Lung (tissue), 12 donors: ENCODE results near the gene NLRP9. TPM values are rescaled to one million over a fixed set of nuclear protein-coding genes. Genes with fewer than 3 reads are reported as not detected.

Source experiments
- ATAC-seq: fragments of 200-7000 bp; cut with Tn5 transposase; one replicate; pipeline ENCODE4 v1.9.1; 2020; ENCODE audit warnings: moderate number of reproducible peaks; ENCODE audit not compliant: insufficient read depth, low FRiP score
- DNase-seq, 3 donors: peaks; one replicate each; pipeline ENCODE4 v3.0.0-alpha.2; 2013 to 2017
- H3K27ac ChIP-seq, 2 donors: one replicate each; pipeline ENCODE4 v1.5.1; 2013; ENCODE audit warnings: mild to moderate bottlenecking in 2 of 2, moderate library complexity in 2 of 2, control low read depth in 1 of 2, inconsistent platforms in 1 of 2, low read depth in 1 of 2, low read length in 1 of 2
- H3K27me3 ChIP-seq, 3 donors: one replicate each; pipeline ENCODE4 v1.5.1; 2013; ENCODE audit warnings: low read length in 2 of 3; ENCODE audit not compliant: control insufficient read depth in 3 of 3, insufficient read depth in 3 of 3
- H3K36me3 ChIP-seq, 4 donors: one replicate each; pipeline ENCODE4 v1.5.1; 2013; ENCODE audit warnings: low read length in 4 of 4, mild to moderate bottlenecking in 1 of 4, moderate library complexity in 1 of 4; ENCODE audit not compliant: control insufficient read depth in 4 of 4, insufficient read depth in 4 of 4
- H3K4me1 ChIP-seq, 5 donors: one replicate each; pipeline ENCODE4 v1.5.1; 2013; ENCODE audit warnings: low read length in 5 of 5, mild to moderate bottlenecking in 2 of 5, moderate library complexity in 1 of 5; ENCODE audit not compliant: control insufficient read depth in 5 of 5, insufficient read depth in 5 of 5
- H3K4me3 ChIP-seq: one replicate; pipeline ENCODE4 v1.5.1; 2013; ENCODE audit warnings: mild to moderate bottlenecking, control low read depth, moderate library complexity
- H3K9ac ChIP-seq, 2 donors: one replicate each; pipeline ENCODE4 v1.5.1; 2013; ENCODE audit warnings: low read length in 2 of 2, control low read depth in 1 of 2; ENCODE audit not compliant: insufficient read depth in 1 of 2
- H3K9me3 ChIP-seq, 4 donors: one replicate each; pipeline ENCODE4 v1.5.1; 2013; ENCODE audit warnings: low read length in 3 of 4, mild to moderate bottlenecking in 1 of 4, moderate library complexity in 1 of 4; ENCODE audit not compliant: control insufficient read depth in 4 of 4, insufficient read depth in 3 of 4
- WGBS, 2 donors: extraction: QIAGEN DNeasy Blood & Tissue Kit; methylation state at CpG; one replicate each; pipeline ENCODE4 v1.1.7; 2013; 5-methylcytosine and 5-hydroxymethylcytosine counted together
- polyA plus RNA-seq, 2 donors: library from polyadenylated mRNA; stranded (reverse); fragments of 200-250 nt; gene quantifications; one replicate each; pipeline ENCODE4 v1.2.1, GENCODE V29; 2013
- total RNA-seq, 2 donors: library from RNA; depleted of rRNA in 1 of 2; stranded (reverse); fragments of >200 nt in 1 of 2; gene quantifications; one replicate each; pipeline ENCODE4 v1.2.1, GENCODE V29; 2014 to 2021
- TF ChIP-seq, protein P1 (sequence below): IDR thresholded peaks from 2 replicates; pipeline ENCODE4 v1.5.1; 2012; ENCODE audit warnings: mild to moderate bottlenecking; ENCODE audit errors: control extremely low read depth, extremely low read depth
- donor health status: control.
- donor health status: control.
- donor health status: Bipolar disorder and iron deficiency.
- donor health status: healthy.
- donor health status: DM: yes; HTN: yes; CAD: no.

The NLRP9 gene
- total and polyA plus RNA-seq, 4 donors, result not detected

DNA sequence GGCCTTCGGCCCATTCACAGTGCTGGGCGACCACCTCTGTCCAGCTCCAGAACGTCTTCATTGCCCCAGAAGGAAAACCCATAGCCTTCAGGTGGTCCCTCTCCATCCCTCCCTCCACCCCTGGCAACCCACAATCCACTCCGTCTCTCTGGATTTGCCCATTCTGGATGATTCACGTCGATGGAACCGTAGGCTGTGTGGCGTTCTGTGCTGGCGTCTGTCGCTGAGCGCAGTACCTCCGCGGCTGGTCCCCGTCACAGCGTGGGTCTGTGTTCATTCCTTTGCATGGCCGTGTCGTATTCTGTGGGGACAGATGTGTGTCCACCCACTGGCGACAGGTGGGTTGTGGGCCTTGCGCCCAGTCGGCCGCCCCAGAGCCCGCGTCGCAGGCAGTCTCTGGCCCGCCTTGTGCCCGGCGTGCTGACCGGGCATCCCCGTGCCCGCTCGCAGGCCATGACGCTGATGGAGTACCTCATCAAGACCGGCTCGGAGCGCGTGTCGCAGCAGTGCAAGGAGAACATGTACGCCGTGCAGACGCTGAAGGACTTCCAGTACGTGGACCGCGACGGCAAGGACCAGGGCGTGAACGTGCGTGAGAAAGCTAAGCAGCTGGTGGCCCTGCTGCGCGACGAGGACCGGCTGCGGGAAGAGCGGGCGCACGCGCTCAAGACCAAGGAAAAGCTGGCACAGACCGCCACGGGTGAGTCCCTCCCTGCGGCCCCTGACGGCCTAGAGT, 53.1 kb downstream of the NLRP9 start:
- Histone ChIP-seq H3K9ac (no peak overlapping the region), H3K27ac (no peak overlapping the region), H3K27me3 (no peaks in the 10 kb centered on the region), H3K4me3 (no peak overlapping the region), H3K4me1 (peaks cover 0 to 8% (median 0%) of the 10 kb centered on the region in 5 donors), H3K9me3 (no peaks in the 10 kb centered on the region), H3K36me3 (peaks cover 3 to 66% (median 32%) of the 10 kb centered on the region in 4 donors)
- WGBS, 2 donors, result 97% methylated on average over 60 of the region's 60 CpGs
- TF ChIP-seq, protein P1, sequence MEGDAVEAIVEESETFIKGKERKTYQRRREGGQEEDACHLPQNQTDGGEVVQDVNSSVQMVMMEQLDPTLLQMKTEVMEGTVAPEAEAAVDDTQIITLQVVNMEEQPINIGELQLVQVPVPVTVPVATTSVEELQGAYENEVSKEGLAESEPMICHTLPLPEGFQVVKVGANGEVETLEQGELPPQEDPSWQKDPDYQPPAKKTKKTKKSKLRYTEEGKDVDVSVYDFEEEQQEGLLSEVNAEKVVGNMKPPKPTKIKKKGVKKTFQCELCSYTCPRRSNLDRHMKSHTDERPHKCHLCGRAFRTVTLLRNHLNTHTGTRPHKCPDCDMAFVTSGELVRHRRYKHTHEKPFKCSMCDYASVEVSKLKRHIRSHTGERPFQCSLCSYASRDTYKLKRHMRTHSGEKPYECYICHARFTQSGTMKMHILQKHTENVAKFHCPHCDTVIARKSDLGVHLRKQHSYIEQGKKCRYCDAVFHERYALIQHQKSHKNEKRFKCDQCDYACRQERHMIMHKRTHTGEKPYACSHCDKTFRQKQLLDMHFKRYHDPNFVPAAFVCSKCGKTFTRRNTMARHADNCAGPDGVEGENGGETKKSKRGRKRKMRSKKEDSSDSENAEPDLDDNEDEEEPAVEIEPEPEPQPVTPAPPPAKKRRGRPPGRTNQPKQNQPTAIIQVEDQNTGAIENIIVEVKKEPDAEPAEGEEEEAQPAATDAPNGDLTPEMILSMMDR, result no peak
- ATAC-seq (no peak), DNase-seq (no peak)

DNA sequence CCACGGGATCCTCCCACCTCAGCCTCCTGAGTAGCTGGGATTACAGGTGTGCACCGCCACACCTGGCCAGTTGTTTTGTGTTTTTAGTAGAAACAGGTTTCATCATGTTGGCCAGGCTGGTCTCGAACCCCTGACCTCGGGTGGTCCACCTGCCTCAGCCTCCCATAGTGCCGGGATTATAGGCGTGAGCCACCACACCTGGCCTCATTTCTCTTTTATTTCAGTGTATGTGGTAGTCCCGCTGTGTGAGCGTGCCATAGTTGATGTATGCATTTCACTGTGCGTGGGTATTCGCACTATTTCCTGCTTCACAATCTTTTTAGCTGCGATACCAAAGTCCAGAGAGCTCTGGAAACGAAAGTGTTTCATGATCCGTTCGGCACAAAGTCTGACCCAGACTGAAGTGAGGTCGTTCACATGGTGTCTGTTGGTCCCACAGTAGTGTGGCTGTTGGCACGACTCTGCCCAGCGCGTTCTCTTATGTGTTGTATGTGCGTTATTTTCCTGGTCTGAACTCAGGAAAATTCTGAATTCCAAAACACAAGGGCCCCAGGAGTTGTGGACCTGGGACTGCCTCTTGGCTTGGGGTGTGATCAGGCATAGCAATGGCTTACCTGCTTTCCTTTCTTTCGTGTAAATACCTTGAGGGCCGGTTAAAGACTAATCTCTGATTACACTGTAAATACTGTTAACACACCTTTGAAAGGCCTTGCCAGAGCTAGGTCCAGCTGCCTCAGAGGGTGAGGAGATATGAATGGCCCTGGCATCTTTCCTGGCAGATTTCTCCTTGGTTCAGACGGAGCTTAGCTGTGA, 54.5 kb downstream of the NLRP9 start:
- 72 to 93% methylated on average over 22 of the region's 22 CpGs for WGBS, 2 donors
- Histone ChIP-seq H3K9ac (peak overlapping the region; percentile 3 to 8), H3K27me3 (no peaks in the 10 kb centered on the region), H3K9me3 (no peaks in the 10 kb centered on the region), H3K36me3 (peaks cover 0 to 65% (median 37%) of the 10 kb centered on the region in 4 donors), H3K4me1 (peaks cover 0 to 8% (median 0%) of the 10 kb centered on the region in 5 donors), H3K27ac (peak overlapping the region in 1 of 2 donors; percentile 51), H3K4me3 (no peak overlapping the region)
- TF ChIP-seq, protein P1, result no peak
- DNase-seq (peak; percentile 33 to 75 (median 37)), ATAC-seq (peak; percentile 20)

DNA sequence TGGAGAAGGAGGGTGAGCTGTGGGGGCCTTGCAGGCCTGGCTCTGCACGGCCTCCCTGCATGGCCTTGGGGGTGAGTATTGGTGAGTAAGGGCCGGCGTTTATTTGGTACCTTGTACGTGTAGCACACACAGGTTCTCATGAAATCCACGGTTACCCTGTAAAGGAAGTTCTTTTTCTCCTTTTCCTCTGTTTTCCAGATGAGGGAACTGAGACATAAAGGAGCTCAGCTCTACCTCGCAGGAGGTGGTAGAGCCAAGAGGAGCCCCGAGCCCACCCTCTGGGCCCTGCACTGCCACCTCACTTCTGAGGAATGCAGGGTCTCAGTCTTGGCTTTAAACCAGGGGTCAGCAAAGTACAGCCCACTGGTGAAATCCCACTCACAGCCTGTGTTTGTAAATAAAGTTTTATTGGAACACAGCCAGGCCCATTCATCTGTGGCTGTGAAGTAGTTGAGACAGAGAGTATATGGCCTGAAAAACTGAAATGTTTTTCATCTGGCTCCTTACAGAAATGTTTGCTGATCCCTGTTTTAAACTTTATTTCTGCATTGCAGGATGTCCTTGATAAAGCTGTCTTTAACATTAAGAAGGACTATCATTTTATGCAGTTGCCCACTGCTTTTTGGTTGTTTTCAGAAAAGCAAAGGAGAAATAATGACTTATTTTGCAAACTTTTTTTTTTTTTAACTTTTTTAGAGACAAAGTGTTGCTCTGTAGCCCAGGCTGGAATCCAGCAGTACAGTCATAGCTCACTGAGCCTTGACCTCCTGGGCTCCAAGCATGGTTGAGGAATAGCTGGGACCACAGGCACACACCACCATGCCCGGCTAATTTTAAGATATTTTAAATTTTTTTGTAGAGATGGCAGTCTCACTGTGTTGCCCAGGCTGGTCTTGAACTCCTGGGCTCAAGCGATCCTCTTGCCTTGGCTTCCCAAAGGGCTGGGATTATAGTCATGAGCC, 56.8 kb downstream of the NLRP9 start:
- WGBS, 2 donors, result 85 to 88% methylated on average over 9 of the region's 9 CpGs
- no peak for DNase-seq
- peaks cover 0 to 51% (median 38%) of the 10 kb centered on the region in 4 donors for H3K36me3 ChIP-seq

More for the DNA sequence above, 56.8 kb downstream of the NLRP9 start:
- Histone ChIP-seq H3K27me3 (no peaks in the 10 kb centered on the region), H3K4me3 (no peak overlapping the region), H3K27ac (peak overlapping the region in 1 of 2 donors; percentile 4), H3K9ac (no peak overlapping the region), H3K4me1 (peaks cover 0 to 16% (median 9%) of the 10 kb centered on the region in 5 donors), H3K9me3 (no peaks in the 10 kb centered on the region)
- no peak for ATAC-seq
- TF ChIP-seq, protein P1, result no peak
